ENCODE results near the gene EIF3K. TPM values are rescaled to one million over a fixed set of nuclear protein-coding genes. Genes with fewer than 3 reads are reported as not detected.

The EIF3K gene
- polyA plus RNA-seq, 4 donors, result 330 to 352 (median 340) TPM

DNA sequence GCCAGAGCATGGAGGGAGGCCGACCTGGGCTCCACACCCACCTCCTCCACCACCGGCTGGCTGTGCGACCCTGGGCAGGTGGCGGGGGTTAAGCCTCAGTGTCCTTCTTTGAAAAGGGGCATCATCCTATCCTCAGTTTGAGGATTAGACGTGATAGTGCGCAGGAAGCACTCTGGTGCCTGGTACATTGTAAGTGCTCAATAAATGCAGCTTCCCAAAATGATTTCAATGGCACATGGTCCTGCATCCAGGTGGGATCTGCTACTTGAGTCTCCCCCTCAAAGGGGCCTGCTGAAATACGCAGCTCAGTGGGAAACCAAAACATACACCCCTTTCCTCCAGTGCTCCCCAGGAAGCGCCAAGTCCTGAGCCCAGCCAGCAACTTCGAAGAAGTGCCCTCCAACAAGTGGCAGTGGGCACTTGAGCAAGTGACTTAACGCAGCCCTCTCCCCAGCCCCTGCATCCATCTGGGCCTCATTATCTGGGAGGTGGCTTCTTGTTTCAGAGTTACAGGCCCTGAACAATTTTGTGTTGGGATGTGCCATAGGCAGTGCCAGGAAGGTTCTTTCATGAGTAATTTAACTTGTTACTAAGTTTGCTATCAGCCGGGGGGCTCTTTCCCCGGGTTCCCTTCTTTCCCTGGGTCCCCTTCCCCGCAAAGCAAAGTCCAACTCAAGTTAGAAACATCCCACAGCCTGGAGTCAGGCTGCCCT, 46.4 kb downstream of the EIF3K start:
- no peak for DNase-seq (ENCODE audit: low read depth in 4 of 4, low spot score in 2 of 4)

DNA sequence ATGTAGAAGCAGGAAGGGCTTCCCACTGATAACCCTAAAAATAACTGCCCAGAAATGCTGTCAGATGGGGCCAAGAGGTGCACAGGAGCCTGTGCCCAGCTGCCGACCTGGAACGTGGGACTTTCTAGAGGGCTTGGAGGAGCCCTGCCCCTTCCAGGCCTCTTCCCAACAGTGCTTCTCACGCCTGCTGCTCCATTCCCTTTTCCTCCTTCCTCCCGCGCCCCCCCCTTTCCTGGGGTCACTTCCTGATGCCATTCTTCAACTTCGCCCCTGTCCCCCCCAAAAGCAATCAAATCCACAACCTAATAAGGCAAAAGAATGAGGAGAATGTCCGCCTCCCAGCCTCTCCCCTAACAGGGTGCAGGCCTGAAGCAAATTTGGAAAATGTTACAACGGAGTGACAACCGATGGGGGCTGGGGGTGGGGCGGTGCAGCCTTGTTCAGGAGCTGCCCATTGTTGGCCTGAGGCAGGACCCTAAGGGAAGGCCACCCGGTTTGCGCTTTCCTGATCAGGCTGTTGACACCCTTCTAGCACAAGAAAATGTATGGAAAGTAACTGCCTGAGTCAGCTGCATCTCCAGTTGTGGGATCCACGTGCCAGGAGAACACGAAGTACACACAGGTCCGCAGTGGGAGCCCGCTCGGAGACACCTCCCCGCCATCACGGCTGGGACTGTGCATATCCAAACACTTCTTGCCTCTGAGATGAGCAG, 47.1 kb downstream of the EIF3K start:
- DNase-seq (ENCODE audit: low read depth in 4 of 4, low spot score in 2 of 4), result peak in 1 of 4 donors; percentile 83

DNA sequence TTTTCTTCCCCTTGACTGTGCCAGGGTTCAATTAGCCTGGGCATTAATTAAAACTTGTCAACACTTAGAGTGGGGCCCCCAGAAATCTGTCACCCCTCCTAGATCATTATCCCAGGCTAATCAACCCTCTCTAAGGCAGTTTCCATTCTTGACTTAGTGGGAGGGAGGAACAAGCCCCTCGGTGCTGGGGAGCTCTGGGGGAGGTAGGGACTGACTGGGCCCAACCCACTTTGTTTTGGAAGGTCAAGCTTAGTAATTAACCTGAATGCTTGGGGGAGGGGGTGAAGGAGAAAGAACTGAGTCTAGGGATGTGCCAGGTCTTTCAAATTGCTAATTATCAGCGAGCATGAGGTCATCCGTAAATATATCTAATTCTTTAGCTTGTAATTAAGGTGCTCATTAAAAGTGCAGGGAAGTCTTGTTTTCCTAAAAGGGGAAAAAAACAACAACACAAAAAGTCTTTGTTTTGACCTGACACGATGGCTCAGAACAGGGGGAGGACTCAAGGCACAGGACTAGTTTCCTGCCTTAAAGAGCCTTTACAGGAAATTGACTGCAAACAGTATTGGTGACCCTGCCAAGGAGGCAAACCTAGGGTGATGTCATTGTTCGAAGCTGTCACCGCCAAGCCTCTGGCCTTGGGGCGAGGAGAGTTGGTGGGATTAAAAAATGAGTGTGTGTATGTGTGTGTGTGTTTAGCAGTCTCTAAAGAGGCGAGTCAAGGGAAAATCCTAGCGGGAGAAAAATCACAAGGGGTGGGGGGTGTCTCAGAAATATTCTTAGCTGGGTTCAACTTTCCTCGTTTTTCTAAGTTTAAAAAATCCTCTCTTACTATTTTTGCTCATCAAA, 47.9 kb downstream of the EIF3K start:
- no peak for DNase-seq (ENCODE audit: low read depth in 4 of 4, low spot score in 2 of 4)

DNA sequence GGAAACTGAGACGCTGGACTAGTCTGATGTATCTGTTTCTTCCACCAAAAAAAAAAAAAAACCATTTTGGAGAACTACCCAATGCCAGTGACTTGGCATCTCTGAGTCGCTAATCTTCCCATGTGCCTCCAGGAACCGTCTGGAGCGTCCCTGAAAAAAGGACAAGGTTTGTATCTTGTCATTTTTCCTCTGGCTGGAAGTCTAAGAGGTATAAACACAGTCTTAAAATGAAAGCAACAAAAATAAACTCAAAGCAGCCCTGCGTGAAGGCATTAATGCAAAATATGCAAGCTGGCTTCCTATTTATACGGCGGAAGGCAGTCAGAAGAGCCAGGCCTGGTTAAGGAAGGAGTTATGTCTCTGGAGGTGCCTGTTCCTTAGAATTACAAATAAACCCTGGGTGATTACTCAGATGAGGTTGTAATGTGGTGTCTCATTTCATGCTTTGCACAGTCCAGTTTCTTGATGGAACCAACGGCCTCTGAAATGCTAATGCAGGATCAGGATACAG, 48.7 kb downstream of the EIF3K start:
- no peak for DNase-seq (ENCODE audit: low read depth in 4 of 4, low spot score in 2 of 4)

DNA sequence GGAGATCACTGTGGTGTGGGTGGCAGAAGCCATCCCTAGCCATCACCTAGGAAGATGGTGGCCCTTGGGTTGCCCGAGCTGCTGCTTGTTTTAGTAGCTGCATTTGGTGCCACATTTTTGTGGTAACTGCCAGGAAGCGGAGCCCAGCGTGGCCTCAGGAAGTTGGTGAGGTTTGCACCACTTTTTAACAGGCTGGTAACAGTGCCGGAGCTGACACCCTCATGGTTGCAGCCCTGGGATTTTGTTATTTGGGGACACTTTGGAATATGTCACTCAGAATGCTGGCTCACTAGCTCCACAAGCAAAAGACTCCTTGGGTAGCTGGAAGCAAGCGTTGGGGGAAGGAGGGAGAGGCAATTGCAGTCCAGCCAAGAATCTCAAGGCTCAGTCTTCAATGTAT, 50.6 kb downstream of the EIF3K start:
- no peak for DNase-seq (ENCODE audit: low read depth in 4 of 4, low spot score in 2 of 4)

DNA sequence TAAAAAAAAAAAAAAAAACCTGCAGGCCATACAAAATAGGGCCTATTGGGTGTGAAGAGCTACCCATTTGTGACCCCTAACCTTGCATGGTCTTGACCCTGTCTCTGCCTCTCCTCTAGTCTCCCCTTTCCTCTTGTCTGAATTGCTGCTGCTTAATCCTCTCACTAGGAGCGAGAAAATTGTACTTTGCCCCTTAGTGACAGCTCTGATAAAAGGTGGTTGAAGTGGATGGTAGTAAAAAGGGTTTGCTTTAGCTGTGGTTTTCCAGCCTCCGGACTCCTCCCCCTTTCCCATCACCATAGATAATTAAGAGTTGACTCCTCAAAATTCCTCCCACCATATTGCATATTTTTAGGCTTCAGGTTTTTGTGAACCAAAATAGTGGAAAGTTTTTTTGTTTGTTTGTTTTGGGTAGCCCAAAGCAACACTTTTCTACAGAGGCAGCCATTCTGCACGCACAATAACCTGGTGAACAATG, 52.0 kb downstream of the EIF3K start:
- DNase-seq (ENCODE audit: low read depth in 4 of 4, low spot score in 2 of 4), result no peak

DNA sequence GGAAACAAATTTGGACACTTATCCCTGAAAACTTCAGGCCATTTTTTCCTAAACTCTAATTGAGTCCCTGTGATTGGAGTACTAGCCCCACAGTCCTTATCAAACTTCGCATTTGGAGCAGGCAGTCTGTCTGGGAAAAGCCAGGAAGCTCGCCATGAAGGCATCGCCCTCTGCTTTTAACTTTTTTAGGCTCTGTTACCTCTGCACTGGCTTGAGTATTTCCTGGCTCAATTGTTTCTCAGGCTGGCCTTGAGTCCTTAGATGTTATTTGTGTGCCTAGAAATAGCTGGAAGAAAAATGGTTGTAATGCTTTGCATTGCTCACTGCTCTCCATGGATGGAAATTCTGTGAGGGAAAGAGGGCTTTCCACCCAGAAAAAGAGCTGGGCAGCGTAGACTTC, 52.7 kb downstream of the EIF3K start:
- no peak for DNase-seq (ENCODE audit: low read depth in 4 of 4, low spot score in 2 of 4)

DNA sequence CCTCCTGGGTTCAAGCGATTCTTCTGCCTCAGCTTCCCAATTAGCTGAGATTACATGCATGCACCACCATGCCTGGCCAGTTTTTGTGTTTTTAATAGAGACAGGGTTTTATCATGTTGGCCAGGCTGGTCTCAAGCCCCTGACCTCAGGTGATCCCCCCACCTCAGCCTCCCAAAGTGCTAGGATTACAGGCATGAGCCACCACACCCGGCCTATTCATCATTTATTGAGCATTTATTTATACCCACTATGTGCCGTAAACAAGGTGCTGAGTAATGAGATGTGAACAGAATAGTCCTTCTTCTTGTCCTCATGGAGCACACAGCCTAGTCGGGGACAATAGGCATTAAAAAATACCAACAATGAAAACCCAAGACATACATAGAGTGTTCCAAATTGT, 54.0 kb downstream of the EIF3K start:
- no peak for DNase-seq (ENCODE audit: low read depth in 4 of 4, low spot score in 2 of 4)

DNA sequence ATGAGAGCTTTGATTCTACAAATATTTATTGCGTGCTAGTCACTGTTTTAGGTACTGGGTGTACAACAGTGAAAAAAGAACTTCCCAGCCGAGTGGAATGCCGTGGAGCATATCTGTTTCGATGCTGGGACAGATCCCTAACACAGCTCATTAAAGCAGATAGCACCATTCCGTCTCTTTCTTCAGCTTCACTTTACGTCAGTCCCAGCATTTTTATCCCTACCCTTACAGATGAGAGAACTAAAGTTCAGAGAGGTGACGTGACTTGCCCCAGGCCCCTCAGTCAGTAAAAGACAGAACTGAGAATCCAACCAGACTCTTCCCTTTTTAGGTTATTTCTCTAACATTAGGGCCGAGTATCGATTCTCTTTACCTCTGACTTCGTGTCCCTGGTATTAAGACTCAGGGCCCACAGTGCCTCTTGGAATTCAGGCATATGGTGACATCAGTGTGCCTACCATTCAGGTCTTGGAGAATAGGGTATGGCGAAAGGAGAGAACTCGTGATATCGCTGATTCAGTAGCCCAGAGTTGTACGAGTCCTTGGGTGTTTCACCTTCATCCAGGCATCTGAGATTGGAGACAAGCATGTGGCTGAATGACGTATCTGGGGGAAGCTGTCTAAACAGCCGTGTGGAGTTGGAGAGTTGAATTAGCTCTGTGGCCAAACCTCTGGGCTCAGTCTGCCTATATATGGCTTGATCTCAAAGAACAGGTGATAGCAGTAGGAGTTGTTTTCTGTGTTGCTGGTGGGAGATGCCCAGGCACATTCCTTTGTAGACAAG, 55.6 kb downstream of the EIF3K start:
- DNase-seq (ENCODE audit: low read depth in 4 of 4, low spot score in 2 of 4), result no peak

DNA sequence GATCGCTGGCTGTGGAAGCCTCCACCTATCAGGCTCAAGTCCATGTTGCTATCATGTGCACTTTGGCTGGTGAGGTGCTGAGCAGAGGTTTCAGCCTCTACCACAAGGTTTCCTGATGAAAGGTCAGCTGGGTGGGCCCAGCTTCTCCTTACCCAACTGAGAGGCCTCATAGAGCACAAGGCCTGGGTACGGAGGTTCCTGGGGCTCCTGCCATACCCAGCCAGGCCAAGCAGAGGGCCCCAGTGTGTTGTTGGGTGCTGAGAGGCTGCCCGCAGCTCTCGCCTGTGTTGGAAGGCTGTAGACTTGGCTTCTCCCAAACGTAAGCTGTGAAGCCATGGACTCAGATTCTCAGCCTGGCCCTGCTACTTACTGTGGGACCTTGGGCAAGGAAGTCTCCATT, 56.6 kb downstream of the EIF3K start:
- DNase-seq (ENCODE audit: low read depth in 4 of 4, low spot score in 2 of 4), result no peak

DNA sequence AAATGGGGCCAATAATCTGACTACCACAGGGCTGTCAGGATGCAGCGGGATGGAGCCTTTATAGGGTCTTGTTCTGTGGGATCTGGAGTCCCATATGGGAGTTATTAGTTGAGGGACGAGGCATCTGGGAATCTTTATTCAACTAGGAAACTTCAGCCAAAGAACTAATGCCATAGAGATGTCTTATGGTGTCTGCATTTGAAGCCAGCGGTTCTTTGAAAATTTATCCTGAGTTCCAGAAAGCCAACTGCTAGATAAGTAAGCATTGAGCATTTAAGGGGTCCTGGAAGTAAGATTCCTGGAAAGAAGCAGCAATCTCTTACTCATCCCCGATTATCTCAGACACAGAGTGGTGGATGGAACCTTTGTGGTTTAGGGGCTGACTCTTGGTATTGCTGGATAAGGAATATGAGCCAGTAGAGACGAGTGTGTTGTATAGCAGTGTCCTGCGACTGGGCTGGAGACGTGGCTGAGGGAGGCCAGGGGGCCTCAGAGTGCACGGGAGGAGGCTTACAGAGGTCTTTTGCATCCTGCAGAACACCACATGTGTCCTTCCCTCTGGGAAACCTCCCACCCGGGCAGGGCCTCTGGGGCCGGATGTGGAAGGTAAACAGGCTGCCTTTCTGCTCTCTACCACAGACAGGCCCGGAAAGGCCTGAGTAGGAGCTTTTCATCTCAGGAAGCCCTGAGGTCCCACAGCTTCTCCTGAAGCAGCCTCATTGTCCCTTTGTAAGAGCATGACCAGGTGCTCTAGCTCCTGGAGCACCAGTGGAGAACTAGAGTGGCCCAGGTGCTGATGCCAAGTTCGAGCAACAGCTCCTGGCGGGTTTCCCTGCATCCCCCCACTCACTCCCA, 57.3 kb downstream of the EIF3K start:
- DNase-seq (ENCODE audit: low read depth in 4 of 4, low spot score in 2 of 4), result no peak

DNA sequence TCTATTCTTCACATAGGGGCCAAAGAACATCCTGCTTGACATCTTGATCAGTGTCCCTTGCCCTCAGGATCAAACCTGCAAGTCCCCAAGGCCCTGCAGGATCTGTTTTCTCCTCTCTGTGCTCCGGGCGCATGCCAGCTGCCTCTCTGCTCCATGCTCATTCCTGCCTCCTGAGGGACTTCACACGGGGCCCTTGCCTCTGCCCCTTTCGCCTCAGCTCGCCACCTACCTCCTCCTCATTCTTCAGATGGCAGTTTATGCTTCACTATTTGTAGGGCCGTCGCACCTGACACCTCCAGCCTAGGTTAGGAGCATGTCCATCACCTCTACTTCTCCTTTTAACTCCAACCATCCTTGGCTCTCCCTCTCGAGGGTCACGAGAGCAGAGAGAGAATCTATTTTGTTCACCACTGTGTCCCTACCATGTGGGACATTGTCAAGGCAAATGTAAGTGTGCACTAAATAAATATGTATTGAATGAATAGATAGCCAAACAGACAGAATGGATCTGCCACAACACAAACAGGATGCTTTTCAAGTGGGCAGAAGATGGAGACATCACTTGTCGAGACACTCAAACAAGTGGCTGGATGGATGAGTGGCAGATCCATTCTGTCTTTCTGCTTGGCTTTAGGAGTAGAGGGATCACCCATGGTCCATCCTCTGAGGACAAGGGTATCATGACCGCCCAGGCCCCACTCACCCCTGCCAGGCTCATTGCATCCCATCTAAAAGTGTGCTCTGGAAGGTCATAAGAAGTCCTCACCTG, 58.1 kb downstream of the EIF3K start:
- DNase-seq (ENCODE audit: low read depth in 4 of 4, low spot score in 2 of 4), result no peak

DNA sequence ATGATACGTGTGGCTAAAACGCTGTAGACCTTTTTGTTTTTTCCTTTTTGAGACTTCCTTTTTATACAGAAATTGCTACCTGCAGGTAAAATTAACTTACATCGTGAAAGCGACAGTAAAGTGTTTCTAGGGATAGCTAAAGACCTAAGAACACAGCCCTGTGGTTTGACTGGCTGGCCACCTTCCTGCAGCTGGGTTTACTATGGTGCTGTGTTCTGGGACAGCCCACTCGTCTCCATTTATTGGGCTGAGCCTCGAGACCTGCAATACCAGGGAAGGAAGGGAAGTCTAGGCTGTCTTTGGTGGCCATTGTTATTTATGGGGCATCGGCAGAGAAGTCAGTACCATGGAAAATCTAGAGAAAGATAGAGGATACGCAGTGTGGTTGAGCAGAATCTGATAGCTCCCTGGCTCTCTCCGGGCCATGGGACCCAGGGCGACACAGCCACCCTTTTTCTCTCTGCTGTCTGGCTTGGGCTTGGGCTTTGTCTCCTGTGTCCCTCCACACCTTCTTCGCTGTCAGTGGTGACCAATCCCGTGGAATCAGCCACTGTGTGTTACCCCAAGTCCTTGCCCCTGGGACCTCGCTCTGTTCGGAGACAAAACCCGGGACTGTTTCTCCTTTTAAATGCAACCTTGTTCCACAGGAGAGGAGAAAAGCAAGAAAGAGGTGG, 59.4 kb downstream of the EIF3K start:
- no peak for DNase-seq (ENCODE audit: low read depth in 4 of 4, low spot score in 2 of 4)

DNA sequence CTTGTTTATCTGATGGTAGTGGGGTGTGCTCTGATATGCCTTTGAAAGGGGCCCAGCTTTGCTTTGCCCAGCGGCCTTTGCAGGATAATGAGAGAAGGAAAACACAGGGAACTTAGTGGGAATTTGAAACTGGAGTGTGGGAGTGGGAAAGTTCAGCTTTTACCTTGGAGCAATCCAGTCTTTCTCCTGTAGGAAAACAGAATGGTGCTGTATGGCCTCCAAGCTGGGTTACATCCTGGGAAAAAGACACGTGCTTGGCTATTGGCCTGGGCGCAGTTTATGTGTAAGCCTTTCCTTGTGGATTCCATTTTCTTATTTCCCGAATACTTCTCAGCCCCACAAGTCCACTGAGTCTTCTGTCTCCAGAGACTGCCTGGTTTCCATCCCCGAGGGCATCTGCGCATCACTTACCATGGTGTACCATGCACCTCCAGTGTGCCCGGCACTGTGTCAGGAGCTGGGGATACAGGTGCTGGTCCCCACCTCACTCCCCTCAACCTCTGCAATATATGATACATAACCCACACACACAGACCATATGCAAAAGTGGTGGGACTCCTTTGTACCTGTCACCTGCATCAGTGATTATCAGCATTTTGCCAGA, 60.0 kb downstream of the EIF3K start:
- no peak for DNase-seq (ENCODE audit: low read depth in 4 of 4, low spot score in 2 of 4)

DNA sequence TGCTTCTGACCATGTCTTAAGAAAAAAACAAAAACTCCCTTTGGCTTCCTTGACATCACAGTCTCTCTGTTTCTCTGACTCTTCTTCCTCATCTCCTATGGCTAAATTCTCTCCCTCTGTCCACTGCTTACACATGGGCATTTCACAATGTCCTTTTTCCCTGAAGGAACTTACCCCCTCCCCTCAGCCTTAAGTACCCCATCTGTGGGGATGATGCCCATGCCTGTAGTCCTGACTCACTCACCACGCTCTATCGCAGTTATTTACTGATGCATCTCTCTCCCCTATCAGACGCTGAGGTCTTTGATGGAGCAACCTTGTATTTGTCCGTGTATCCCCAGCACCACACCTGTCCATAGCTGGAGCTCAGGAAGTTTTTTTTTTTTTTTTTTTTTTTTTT, 60.9 kb downstream of the EIF3K start:
- no peak for DNase-seq (ENCODE audit: low read depth in 4 of 4, low spot score in 2 of 4)

DNA sequence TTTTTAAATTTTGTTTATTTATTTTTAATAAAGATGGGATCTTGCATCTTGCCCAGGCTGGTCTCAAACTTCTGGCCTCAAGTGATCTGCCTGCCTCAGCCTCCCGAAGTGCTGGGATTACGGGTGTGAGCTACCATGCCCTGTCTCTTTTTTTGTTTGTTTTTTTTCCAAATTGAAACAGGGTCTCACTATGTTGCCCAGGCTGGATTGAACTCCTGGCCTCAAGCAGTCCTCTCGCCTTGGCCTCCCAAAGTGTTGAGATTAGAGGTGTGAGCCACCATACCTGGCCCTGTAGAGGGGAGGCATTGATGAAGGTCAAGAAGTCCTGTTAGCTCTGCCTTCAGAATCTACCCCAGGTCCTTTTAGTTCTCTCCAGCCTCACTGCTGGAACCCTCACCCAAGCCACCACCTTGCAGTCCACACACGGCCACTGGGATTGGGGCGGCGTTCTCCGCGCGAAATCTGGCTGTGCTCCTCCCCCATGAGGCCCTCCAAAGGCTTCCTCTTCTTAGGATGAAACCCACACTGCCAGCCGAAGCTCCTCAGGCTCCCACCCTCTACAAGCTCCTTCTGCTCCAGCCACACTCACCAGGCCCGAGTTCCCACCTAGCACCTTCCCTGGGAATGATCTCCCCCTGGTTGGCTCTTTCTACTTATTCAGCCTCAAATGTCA, 63.3 kb downstream of the EIF3K start:
- no peak for DNase-seq (ENCODE audit: low read depth in 4 of 4, low spot score in 2 of 4)

DNA sequence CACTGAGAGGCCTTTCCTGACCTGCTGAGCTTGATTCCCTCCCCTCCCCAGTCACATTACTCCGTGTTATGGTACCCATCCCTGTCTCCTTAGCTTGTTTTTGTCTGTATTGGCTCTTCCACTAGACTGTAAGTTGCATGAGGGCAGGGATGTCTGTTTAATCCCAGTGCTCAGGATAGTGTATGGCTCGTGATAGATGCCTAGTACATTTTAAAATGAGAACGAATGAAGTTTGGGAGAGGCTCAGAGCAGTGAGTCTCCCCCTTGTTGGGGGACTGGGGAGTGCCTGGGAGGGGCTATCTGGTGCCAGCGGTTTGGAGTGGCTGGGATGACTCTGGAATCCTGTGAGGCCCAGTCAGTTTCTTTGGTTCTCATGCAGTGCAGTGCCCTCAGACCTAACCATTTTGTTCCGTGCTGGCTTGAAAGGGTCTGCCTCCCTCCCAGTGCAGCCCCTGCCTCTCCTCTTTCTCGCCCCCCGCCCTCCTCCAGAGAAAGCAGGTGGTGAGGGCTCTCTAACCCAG, 63.9 kb downstream of the EIF3K start:
- DNase-seq (ENCODE audit: low read depth in 4 of 4, low spot score in 2 of 4), result no peak

Measured in left renal cortex interstitium (tissue), 4 donors.